ENCODE results near the gene OXER1. TPM values are rescaled to one million over a fixed set of nuclear protein-coding genes. Genes with fewer than 3 reads are reported as not detected.

Gene OXER1
- total RNA-seq, 1 experiment from 2014 or later: not detected

Small RNA genes lying within 50 kb of the gene (small RNA-seq; reads per million reads assigned to genes)
- gene RNU6-137P: not detected

Other genes starting within 250 kb of the OXER1 start
- 16.2 and 18.4 TPM in 2 replicates for gene MTA3, start 195.5 kb downstream of the OXER1 start, total RNA-seq (2014; rRNA removed; shearing (Covaris generic))
- not detected in 2 replicates for gene HAAO, start 28.4 kb upstream of the OXER1 start, total RNA-seq (2014; rRNA removed; shearing (Covaris generic))